SHP77 treated with DMSO at 0.1 percent for 48 hours (cell line): Measurements from ENCODE around the gene TUBA4A.
"Not testable (repeated sequence)": the region's sequence is repeated elsewhere in the genome, so short reads cannot be mapped to it uniquely, and the experiment has no call there.

Experiments used
- DNase-seq: peaks from one replicate; lab custom pipeline; 2025; lab: John Stamatoyannopoulos, UW

TUBA4A gene

DNA sequence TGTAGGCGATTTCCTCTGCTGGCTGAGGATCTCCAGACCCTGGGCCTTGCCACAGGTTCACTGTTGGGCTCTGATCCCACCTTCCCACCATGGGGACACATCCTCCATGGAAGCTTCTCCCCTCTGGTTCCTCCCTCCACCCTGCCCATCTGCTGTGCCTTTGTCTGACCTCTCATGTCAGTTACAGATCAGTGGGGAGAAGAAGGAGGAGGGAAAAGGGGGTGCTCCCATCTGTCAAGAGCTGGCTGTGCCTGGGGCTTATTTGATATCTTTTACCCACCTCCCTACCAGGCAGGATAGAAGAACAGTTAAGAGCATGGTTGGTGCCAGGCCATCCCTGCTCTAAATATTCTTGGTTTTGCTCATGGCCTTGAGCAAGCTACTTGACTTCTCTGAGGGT lies 13.2 kb upstream of the TUBA4A start:
- DNase-seq = no peak

DNA sequence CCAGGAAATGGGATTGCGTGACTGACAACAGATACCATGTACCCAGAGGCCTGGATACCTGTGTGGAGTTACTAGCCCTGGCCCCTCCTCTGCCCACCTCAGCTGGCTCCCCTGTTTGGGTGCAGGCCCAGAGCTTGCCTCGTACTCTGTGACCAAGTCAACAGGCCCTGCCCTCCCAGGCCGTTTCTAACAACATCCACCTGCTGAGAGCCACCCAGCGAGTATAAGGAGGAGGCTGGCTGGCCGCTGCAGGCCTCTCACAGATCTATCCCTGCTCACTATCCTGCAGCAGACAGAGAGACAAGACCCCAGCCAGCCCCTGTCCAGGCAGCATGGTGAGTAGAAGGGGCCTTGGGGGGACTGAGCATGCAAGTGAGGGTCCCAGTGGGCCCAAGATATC lies 12.5 kb upstream of the TUBA4A start:
- DNase-seq = no peak

GRCh38 chr2:219261024-219261855 lies 7.5 kb upstream of the TUBA4A start:
- no peak for DNase-seq

DNA sequence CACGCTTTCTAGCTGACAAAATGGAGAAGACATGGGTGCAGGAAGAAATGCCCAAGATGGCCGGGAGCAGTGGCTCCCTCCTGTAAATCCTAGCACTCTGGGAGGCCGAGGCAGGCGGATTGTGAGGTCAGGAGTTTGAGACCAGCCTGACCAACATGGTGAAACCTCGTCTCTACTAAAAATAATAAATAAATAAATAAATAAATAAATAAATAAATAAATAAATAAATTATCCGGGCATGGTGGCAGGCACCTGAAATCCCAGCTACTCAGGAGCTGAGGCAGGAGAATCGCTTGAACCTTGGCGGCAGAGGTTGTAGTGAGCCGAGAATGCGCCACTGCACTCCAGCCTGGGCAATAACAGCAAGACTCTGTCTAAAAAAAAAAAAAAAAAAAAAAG lies 5.2 kb upstream of the TUBA4A start:
- DNase-seq = not testable (repeated sequence)

- no peak for DNase-seq
Observed at GRCh38 chr2:219254590-219255201, 978 bp upstream of the TUBA4A start.

- DNase-seq = no peak
Observed at GRCh38 chr2:219252900-219253752, 592 bp downstream of the TUBA4A start, which contains the start of gene TUBA4B. Gene TUBA4B (plus strand): TSS chr2:219253243. CDS start chr2:219253408, 165 bp downstream.

DNA sequence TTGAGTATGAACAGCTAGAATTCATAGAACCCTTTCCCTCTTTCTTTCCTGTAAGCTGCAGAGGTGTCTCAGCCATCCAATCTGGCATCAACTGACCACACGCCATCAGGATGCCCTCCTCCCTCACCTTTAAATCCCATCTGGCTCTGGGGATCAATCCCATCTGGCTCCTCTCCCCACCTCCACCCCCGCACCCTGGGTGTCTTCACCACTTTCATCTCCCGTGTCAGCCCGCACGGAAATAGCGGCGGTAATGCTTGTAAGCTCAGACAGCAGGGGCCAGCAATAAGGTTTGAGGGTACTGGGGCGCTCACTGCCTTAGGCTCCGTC lies 1.2 kb downstream of the TUBA4A start:
- no peak for DNase-seq

GRCh38 chr2:219252084-219252483 lies 1.6 kb downstream of the TUBA4A start:
- DNase-seq = no peak

DNA sequence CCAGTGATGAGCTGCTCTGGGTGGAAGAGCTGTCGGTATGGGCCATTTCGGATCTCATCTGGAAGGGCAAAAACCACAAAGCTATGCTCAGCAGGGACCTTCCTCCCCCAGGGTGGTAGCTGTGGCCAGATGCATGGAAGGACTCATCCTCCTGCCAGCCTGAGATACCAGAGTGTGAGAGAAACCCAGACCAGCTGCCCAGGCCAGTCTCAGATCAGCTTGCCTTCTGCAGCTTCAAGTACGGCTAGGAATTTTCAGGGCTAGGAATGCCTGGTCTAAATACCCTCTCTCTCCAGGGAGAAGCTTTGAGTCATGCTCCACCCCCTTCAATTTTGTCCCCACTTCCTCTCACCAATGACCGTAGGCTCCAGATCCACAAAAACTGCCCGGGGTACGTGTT lies 2.1 kb downstream of the TUBA4A start:
- no peak for DNase-seq

- no peak for DNase-seq
Observed at GRCh38 chr2:219250049-219250781, 3.5 kb downstream of the TUBA4A start.

- peak; percentile 64 for DNase-seq
Observed at GRCh38 chr2:219249203-219249980, 4.3 kb downstream of the TUBA4A start.

DNA sequence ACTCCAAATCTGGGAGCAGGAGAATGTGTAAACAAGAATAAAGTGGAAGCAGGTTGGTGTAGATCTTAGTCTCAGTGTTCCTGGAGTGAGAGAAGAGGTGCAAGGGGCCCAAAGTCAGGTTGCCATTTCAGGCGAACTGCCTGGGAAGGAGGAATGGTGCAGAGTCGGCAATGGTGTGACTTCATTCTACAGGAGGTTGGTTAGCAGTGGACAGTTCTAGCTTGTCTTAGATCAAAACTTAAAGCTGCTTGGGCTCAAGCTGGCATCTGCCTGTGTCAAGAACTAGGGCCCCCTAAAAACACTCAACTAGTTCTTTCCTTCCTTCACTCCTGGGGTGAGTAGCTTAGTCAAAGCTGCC lies 4.9 kb downstream of the TUBA4A start:
- DNase-seq = no peak

DNA sequence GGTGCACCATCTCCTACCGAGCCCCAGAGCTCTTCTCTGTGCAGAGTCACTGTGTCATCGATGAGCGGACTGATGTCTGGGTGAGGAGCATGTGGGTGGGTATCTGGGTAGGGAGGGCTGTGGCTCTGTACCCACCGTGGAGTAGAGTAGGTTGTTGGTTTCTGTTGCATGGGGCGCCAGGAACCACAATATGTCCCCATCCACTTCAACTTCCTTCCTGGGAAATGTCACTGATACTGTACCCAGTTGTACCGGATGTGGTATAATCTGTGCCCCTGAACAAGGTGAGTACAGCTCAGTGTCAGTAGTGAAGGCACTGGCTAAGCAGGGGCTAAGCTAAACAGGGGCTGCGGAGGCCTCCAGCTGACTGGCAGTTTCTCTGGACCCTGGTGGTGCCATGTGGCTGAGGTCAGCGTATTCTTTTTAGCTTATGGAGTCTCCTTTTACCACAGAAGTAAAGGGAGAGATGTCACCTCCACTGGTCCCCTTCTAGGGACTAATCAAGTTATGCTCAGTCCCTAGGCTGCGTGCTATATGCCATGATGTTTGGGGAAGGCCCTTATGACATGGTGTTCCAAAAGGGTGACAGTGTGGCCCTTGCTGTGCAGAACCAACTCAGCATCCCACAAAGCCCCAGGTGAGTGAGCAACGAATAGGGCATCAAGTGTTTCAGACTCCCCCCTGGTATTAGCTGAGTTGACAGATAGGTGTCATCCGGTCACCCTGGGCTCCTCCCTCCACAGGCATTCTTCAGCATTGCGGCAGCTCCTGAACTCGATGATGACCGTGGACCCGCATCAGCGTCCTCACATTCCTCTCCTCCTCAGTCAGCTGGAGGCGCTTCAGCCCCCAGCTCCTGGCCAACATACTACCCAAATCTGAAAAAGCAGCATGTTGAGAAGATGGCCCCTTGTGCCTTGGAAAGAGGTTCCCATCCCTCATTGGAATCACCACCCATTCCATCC lies 5.8 kb downstream of the TUBA4A start:
- DNase-seq = no peak

GRCh38 chr2:219246559-219246958 lies 7.2 kb downstream of the TUBA4A start:
- DNase-seq = no peak

- DNase-seq = no peak
Observed at GRCh38 chr2:219245899-219246230, 7.9 kb downstream of the TUBA4A start.

GRCh38 chr2:219245148-219245898 lies 8.4 kb downstream of the TUBA4A start, which contains the start of the genes GLB1L and STK16:
Gene GLB1L (minus strand): TSS chr2:219245444. CDS start chr2:219243573, 1,871 bp downstream.
Gene STK16 (plus strand): TSS chr2:219245479. CDS start chr2:219246000, 521 bp downstream.
- DNase-seq = peak; percentile 80

DNA sequence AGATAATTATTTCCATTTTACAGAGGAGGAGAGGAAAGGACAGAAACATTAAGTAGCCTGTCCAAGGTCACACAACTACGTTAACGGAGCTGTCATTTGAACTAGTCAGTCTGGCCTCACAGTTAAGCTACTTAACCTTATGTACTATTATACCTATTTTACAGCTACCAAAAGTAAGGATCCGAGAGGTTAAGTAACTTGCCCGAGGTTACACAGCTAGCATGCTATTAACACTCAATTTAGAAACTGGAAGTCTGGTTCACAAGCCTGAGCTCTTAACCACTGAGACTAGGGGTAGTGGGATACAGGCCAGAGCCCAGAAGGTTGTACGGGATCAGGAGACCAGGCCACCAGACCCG lies 8.9 kb downstream of the TUBA4A start:
- DNase-seq = peak; percentile 29

- DNase-seq = no peak
Observed at GRCh38 chr2:219243291-219243761, 10.4 kb downstream of the TUBA4A start.

- no peak for DNase-seq
Observed at GRCh38 chr2:219234331-219234730, 19.4 kb downstream of the TUBA4A start.
